H1 (cell line): ENCODE data around the gene SETD1B. TPM values are rescaled to one million over a fixed set of nuclear protein-coding genes. Genes with fewer than 3 reads are reported as not detected.

Experiments
- CTCF ChIA-PET: fragments of 300-600 bp; sonication (Branson Sonifier 250); formaldehyde crosslinking; loops from one replicate; lab custom pipeline; 2021; ENCODE audit not compliant: partially characterized antibody; lab: Charles Lee
- POLR2A ChIA-PET: fragments of 300-600 bp; sonication (Branson Sonifier 250); formaldehyde crosslinking; loops from one replicate; lab custom pipeline; 2021; ENCODE audit warnings: inconsistent platforms; ENCODE audit not compliant: partially characterized antibody; lab: Charles Lee
- DNase-seq, 2 experiments: peaks; one replicate each; pipeline versions ENCODE4 v3.0.0 to v3.0.0-alpha.2; 2010 to 2022; ENCODE audit warnings: low spot score in 2 of 2, low read depth in 1 of 2, mixed read lengths in 1 of 2
- FAIRE-seq: peaks from 2 replicates; lab custom pipeline; 2011; peaks lifted over from hg19 to GRCh38; lab: Jason Lieb, UNC
- H2AFZ ChIP-seq: 2 replicates; pipeline ENCODE4 v1.8.1; 2012; ENCODE audit warnings: low read length, inconsistent platforms
- H2AK5ac ChIP-seq: 2 replicates; pipeline ENCODE4 v1.6.1; 2013; ENCODE audit warnings: low read depth, low read length
- H2BK120ac ChIP-seq: replicated peaks from 2 replicates; pipeline ENCODE3; 2013; ENCODE audit warnings: low read depth, low read length, inconsistent platforms
- H2BK12ac ChIP-seq: 2 replicates; pipeline ENCODE4 v1.6.1; 2013; ENCODE audit warnings: low read depth, low read length
- H2BK15ac ChIP-seq: 2 replicates; pipeline ENCODE4 v1.6.1; 2013; ENCODE audit warnings: low read length
- H2BK20ac ChIP-seq: 2 replicates; pipeline ENCODE4 v1.6.1; 2013; ENCODE audit warnings: low read length
- H2BK5ac ChIP-seq: 2 replicates; pipeline ENCODE4 v1.6.1; 2013; ENCODE audit warnings: low read depth, low read length
- H3K14ac ChIP-seq: 2 replicates; pipeline ENCODE4 v1.6.1; 2013; ENCODE audit warnings: inconsistent platforms; ENCODE audit not compliant: insufficient read length
- H3K18ac ChIP-seq: 2 replicates; pipeline ENCODE4 v1.6.1; 2013; ENCODE audit warnings: low read length; ENCODE audit errors: extremely low read depth
- H3K23ac ChIP-seq: 2 replicates; pipeline ENCODE4 v1.6.1; 2013; ENCODE audit warnings: inconsistent platforms; ENCODE audit not compliant: insufficient read length
- H3K23me2 ChIP-seq: 2 replicates; pipeline ENCODE4 v1.6.1; 2013; ENCODE audit warnings: low read depth, low read length
- H3K27ac ChIP-seq: 2 replicates; pipeline ENCODE4 v1.6.1; 2011; ENCODE audit warnings: low read depth, low read length, inconsistent platforms
- H3K27me3 ChIP-seq, 4 experiments: replicated peaks in 1 of 4; 1 replicate in 1 of 4; 2 replicates in 3 of 4; pipeline versions ENCODE4 v1.6.1 to v1.8.1; 2011 to 2013; ENCODE audit warnings: low read length in 3 of 4, mild to moderate bottlenecking in 3 of 4, inconsistent platforms in 2 of 4, mixed read lengths in 2 of 4, moderate library complexity in 1 of 4; ENCODE audit not compliant: control insufficient read depth in 3 of 4, insufficient read depth in 3 of 4; ENCODE audit errors: extremely low read depth in 1 of 4
- H3K36me3 ChIP-seq, 4 experiments: 2 replicates each; pipeline versions ENCODE4 v1.6.1 to v1.8.1; 2011 to 2013; ENCODE audit warnings: mild to moderate bottlenecking in 4 of 4, low read length in 3 of 4, moderate library complexity in 2 of 4, control low read depth in 1 of 4, inconsistent platforms in 1 of 4; ENCODE audit not compliant: insufficient read depth in 4 of 4, control insufficient read depth in 2 of 4
- H3K4ac ChIP-seq: replicated peaks from 2 replicates; pipeline ENCODE3; 2013; ENCODE audit warnings: low read length, low read depth, mixed read lengths, inconsistent platforms; ENCODE audit not compliant: insufficient read length
- H3K4me1 ChIP-seq, 4 experiments: replicated peaks in 1 of 4; 1 replicate in 1 of 4; 2 replicates in 3 of 4; pipeline versions ENCODE4 v1.6.1 to v1.8.1; 2011 to 2013; ENCODE audit warnings: low read length in 3 of 4, inconsistent platforms in 2 of 4, mixed read lengths in 1 of 4; ENCODE audit not compliant: insufficient read depth in 4 of 4, control insufficient read depth in 3 of 4
- H3K4me2 ChIP-seq, 2 experiments: 2 replicates each; pipeline versions ENCODE4 v1.6.1 to v1.8.1; 2011 to 2013; ENCODE audit warnings: low read depth in 2 of 2, low read length in 2 of 2, control low read depth in 1 of 2, inconsistent platforms in 1 of 2, mild to moderate bottlenecking in 1 of 2; ENCODE audit not compliant: insufficient read depth in 1 of 2
- H3K4me3 ChIP-seq, 4 experiments: fragments of 200-600, 300-600 bp in 1 of 4; sonication (generic), shearing (Covaris generic), sonication (Bioruptor Twin) in 1 of 4; 2 replicates each; pipeline versions ENCODE4 v1.5.1 to v1.8.1; 2011 to 2016; ENCODE audit warnings: low read length in 4 of 4, low read depth in 3 of 4, control low read depth in 2 of 4, inconsistent platforms in 2 of 4, mild to moderate bottlenecking in 2 of 4, mixed read lengths in 1 of 4, moderate library complexity in 1 of 4; ENCODE audit not compliant: insufficient read depth in 2 of 4; ENCODE audit errors: extremely low read depth in 1 of 4
- H3K56ac ChIP-seq: replicated peaks from 2 replicates; pipeline ENCODE3; 2013; ENCODE audit warnings: low read depth, mild to moderate bottlenecking, mixed read lengths, low read length, inconsistent platforms; ENCODE audit not compliant: insufficient read length
- H3K79me1 ChIP-seq: 2 replicates; pipeline ENCODE4 v1.6.1; 2013; ENCODE audit warnings: low read depth, low read length, control low read depth
- H3K79me2 ChIP-seq, 2 experiments: 2 replicates each; pipeline versions ENCODE4 v1.6.1 to v1.8.1; 2012 to 2013; ENCODE audit warnings: low read length in 2 of 2, mild to moderate bottlenecking in 2 of 2, inconsistent platforms in 1 of 2; ENCODE audit not compliant: insufficient read depth in 2 of 2, control insufficient read depth in 1 of 2
- H3K9ac ChIP-seq, 4 experiments: replicated peaks in 1 of 4; 1 replicate in 1 of 4; 2 replicates in 3 of 4; pipeline versions ENCODE4 v1.6.1 to v1.8.1; 2011 to 2013; ENCODE audit warnings: low read depth in 3 of 4, low read length in 3 of 4, control low read depth in 2 of 4, mild to moderate bottlenecking in 2 of 4, moderate library complexity in 2 of 4, inconsistent platforms in 1 of 4; ENCODE audit errors: extremely low read depth in 1 of 4
- H3K9me3 ChIP-seq, 2 experiments: 2 replicates each; pipeline versions ENCODE4 v1.6.1 to v1.8.1; 2012 to 2013; ENCODE audit warnings: mild to moderate bottlenecking in 2 of 2, moderate library complexity in 2 of 2, control low read depth in 1 of 2, inconsistent platforms in 1 of 2, low read depth in 1 of 2, low read length in 1 of 2, mixed read lengths in 1 of 2; ENCODE audit not compliant: insufficient read depth in 2 of 2
- H4K20me1 ChIP-seq, 2 experiments: replicated peaks in 1 of 2; 2 replicates each; pipeline versions ENCODE3 to v1.8.1; 2011 to 2013; ENCODE audit warnings: inconsistent platforms in 2 of 2, low read length in 2 of 2, mild to moderate bottlenecking in 1 of 2; ENCODE audit not compliant: insufficient read depth in 2 of 2, control insufficient read depth in 1 of 2
- H4K5ac ChIP-seq: 2 replicates; pipeline ENCODE4 v1.6.1; 2013; ENCODE audit warnings: low read length, low read depth, mixed read lengths, inconsistent platforms; ENCODE audit not compliant: insufficient read length
- H4K8ac ChIP-seq: 2 replicates; pipeline ENCODE4 v1.8.0; 2013; ENCODE audit warnings: mild to moderate bottlenecking, moderate library complexity, low read length, inconsistent platforms; ENCODE audit not compliant: insufficient read depth; ENCODE audit errors: extremely low read depth
- H4K91ac ChIP-seq: replicated peaks from 2 replicates; pipeline ENCODE3; 2013; ENCODE audit warnings: low read length, mixed read lengths, inconsistent platforms; ENCODE audit not compliant: insufficient read length
- ASH2L ChIP-seq: fragments of 200-600, 300-600 bp; sonication (generic); IDR thresholded peaks from one replicate; pipeline ENCODE4 v1.7.1; 2017; ENCODE audit warnings: low read length
- CHD1 ChIP-seq: IDR thresholded peaks from 2 replicates; pipeline ENCODE4 v1.6.1; 2012; ENCODE audit warnings: low read depth, low read length, improper control_type of control experiment
- PHF8 ChIP-seq: fragments of 200-600 bp; sonication (generic); conservative IDR thresholded peaks from 2 replicates; pipeline ENCODE4 v1.7.1; 2012; ENCODE audit warnings: low read depth, mild to moderate bottlenecking, inconsistent platforms, low read length, moderate library complexity
- SP2 ChIP-seq: IDR thresholded peaks from 2 replicates; pipeline ENCODE4 v1.6.1; 2012; ENCODE audit warnings: mild to moderate bottlenecking, low read length, inconsistent platforms
- SP4 ChIP-seq: IDR thresholded peaks from 2 replicates; pipeline ENCODE4 v1.6.1; 2012; ENCODE audit warnings: low read length, inconsistent platforms
- TAF1 ChIP-seq: IDR thresholded peaks from 2 replicates; pipeline ENCODE4 v1.6.1; 2011; ENCODE audit warnings: mild to moderate bottlenecking, low read depth, low read length
- WGBS, 2 experiments: shearing (Covaris generic) in 1 of 2; methylation state at CpG; one replicate each; pipeline versions ENCODE4 v1.1.6 to v1.1.7; 2013 to 2015; ENCODE audit warnings: low lambda C conversion rate in 2 of 2, mixed read lengths in 2 of 2, inconsistent platforms in 1 of 2, low coverage in 1 of 2, missing lambda C conversion rate in 1 of 2; ENCODE audit not compliant: insufficient replicate concordance in 2 of 2, insufficient coverage in 1 of 2, insufficient read length in 1 of 2; ENCODE audit errors: extremely low coverage in 1 of 2, missing lambda C conversion rate in 1 of 2; 5-methylcytosine and 5-hydroxymethylcytosine counted together
- polyA plus RNA-seq, 7 experiments: library from polyadenylated mRNA; depleted of rRNA in 3 of 7; stranded (reverse) in 5 of 7; unstranded in 2 of 7; fragments of >200 nt in 5 of 7; fragments of 200-250 nt in 2 of 7; gene quantifications; 1 replicate in 5 of 7; 2 replicates in 1 of 7; 4 replicates in 1 of 7; pipeline versions ENCODE4 v1.2.1 to v1.2.3, GENCODE V29; 2011 to 2013; ENCODE audit warnings: missing spikeins in 2 of 7, mixed read lengths in 2 of 7
- total RNA-seq: library from RNA; stranded (reverse); fragmentation: NEBNext Ultra II Directional; extraction: Animal tissue kit (Norgen Biotek cat#: 25700); gene quantifications from 2 replicates; pipeline ENCODE4 v1.2.1, GENCODE V29; 2021

SETD1B gene
- total and polyA plus RNA-seq, 2 of the 8 experiments (the other 6 are each of a cell fraction or from before 2014, with no cell fraction given): 1.3 to 17.7 TPM

GRCh38 chr12:121802485-121802842 lies 1.3 kb upstream of the SETD1B start:
- WGBS, 2 experiments: 0% methylated on average over 1 of the region's 1 CpG; no CpG with 5 or more reads in 1 of the 2 experiments
- Histone ChIP-seq H4K5ac (peak overlapping the region; percentile 88), H3K56ac (no peak overlapping the region), H3K23me2 (peaks cover 30% of the 10 kb centered on the region), H3K18ac (peak overlapping the region; percentile 73; the same call in 1 of the 2 replicates), H3K36me3 (peaks cover 0 to 16% (median 1%) of the 10 kb centered on the region in 4 experiments; a peak in 3 of 8 replicates), H3K27me3 (no peaks in the 10 kb centered on the region), H3K4me1 (peaks cover 11 to 33% (median 24%) of the 10 kb centered on the region in 4 experiments), H3K9me3 (no peaks in the 10 kb centered on the region), H2AFZ (no peak overlapping the region), H3K27ac (peak overlapping the region; percentile 97), H2BK20ac (no peak overlapping the region), H3K14ac (no peak overlapping the region), H3K4me3 (peak overlapping the region; percentile 70 to 88 (median 81)), H3K4me2 (peak overlapping the region; percentile 83 to 92), H2BK5ac (peak overlapping the region; percentile 86), H3K79me2 (peaks cover 0 to 47% of the 10 kb centered on the region in 2 experiments; a peak in 2 of 4 replicates), H3K9ac (peak overlapping the region; percentile 64 to 98 (median 92)), H4K20me1 (peaks cover 6% of the 10 kb centered on the region in 2 experiments), H2BK12ac (no peak overlapping the region; the same call in 1 of the 2 replicates), H4K91ac (no peak overlapping the region), H2BK120ac (no peak overlapping the region), H3K23ac (no peak overlapping the region), H4K8ac (no peak overlapping the region), H2BK15ac (no peak overlapping the region), H3K4ac (no peak overlapping the region), H3K79me1 (peaks cover 11% of the 10 kb centered on the region), H2AK5ac (peak overlapping the region; percentile 55; the same call in 1 of the 2 replicates)
- no peak for DNase-seq
- no peak for FAIRE-seq
- ChIA-PET CTCF (interaction anchor here (1.4 to 12.0 kb wide), 5 partner anchors 7 to 116 kb away, joined by 3 to 363 read pairs (median 8); partner anchors contain the start of genes PSMD9 and RHOF), POLR2A (interaction anchor here (0.8 to 34.9 kb wide), 19 partner anchors 3 to 335 kb away, joined by 3 to 958 read pairs (median 4); partner anchors contain the start of genes MLXIP, PSMD9, RHOF and SETD1B)
- TF ChIP-seq ASH2L (no peak), SP4 (no peak), CHD1 (peak; percentile 62), TAF1 (no peak), SP2 (no peak), PHF8 (peak; percentile 29; the same call in 1 of the 2 replicates)
